KOPT-K1 (cell line): ENCODE data around the gene CKS2.

Source experiments
- H3K27ac ChIP-seq: fragments of 200-600 bp; sonication (generic); 2 replicates; pipeline ENCODE4 v1.5.1; 2016; ENCODE audit warnings: antibody characterized with exemption, mild to moderate bottlenecking, low read depth, low read length; ENCODE audit not compliant: poor library complexity, severe bottlenecking
- H3K36me3 ChIP-seq: fragments of 200-600 bp; sonication (generic); 2 replicates; pipeline ENCODE4 v1.5.1; 2017; ENCODE audit warnings: antibody characterized with exemption, mild to moderate bottlenecking, low read length, moderate library complexity; ENCODE audit not compliant: insufficient read depth
- H3K9me3 ChIP-seq: fragments of 200-600 bp; sonication (generic); 2 replicates; pipeline ENCODE4 v1.5.1; 2017; ENCODE audit warnings: antibody characterized with exemption, low read length, mild to moderate bottlenecking; ENCODE audit not compliant: insufficient read depth, poor library complexity, severe bottlenecking

CKS2 gene

DNA sequence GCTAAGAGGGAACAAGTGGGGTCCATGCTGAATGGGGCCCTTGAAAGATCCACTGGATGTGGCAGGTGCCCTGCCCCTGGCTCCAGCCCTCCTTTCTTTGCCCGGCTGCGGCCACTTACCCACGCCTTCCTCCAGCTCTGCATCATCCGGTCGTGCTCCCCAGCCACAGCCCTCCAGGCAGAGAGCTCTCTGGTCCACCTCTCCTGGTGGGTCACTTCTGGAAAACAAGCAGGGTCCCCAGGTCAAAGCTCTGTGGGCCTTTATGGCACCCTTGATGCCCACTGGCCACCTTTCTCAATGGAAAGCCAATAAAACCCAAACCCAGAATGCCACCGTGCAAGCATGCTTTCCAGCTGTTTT is 52.3 kb downstream of the CKS2 start:
- Histone ChIP-seq H3K9me3 (no peaks in the 10 kb centered on the region), H3K27ac (no peak overlapping the region), H3K36me3 (peaks cover 63% of the 10 kb centered on the region)

DNA sequence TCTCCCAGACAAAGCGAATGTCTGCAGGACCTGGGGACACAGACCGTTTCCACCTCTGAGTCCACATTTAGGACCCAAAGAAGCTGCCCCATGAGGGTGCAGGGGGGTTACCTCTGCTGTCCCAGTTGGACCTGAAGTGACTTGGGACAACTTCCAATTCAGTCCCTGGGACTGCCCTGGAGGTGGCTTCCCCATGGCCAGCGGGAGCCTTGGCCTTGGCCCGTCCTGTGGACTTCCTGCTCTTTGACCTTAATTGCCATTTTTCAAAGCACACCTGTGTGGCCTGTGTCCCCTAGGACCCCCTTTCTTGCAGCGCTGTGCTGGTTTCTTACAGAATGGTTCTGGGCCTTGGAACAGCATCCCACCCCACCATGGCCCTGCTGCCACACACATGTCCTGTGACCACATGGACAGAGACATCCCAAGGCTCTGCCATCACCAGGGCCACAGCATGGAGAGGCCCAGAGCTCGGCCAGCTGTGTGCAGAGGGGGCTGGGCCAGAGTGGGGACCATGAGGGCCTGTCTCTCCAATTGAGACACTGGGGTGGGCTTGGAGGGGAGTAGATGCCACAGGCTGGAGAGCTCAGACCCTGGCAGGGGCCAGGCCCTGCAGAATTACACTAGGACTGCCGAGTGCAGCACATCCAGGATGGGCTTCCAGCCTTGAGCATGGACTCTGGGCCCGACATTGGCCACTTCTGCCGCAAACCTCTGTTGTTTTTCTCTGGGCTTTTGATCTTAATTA is 53.1 kb downstream of the CKS2 start:
- Histone ChIP-seq H3K36me3 (peaks cover 55% of the 10 kb centered on the region), H3K9me3 (no peaks in the 10 kb centered on the region), H3K27ac (no peak overlapping the region)

DNA sequence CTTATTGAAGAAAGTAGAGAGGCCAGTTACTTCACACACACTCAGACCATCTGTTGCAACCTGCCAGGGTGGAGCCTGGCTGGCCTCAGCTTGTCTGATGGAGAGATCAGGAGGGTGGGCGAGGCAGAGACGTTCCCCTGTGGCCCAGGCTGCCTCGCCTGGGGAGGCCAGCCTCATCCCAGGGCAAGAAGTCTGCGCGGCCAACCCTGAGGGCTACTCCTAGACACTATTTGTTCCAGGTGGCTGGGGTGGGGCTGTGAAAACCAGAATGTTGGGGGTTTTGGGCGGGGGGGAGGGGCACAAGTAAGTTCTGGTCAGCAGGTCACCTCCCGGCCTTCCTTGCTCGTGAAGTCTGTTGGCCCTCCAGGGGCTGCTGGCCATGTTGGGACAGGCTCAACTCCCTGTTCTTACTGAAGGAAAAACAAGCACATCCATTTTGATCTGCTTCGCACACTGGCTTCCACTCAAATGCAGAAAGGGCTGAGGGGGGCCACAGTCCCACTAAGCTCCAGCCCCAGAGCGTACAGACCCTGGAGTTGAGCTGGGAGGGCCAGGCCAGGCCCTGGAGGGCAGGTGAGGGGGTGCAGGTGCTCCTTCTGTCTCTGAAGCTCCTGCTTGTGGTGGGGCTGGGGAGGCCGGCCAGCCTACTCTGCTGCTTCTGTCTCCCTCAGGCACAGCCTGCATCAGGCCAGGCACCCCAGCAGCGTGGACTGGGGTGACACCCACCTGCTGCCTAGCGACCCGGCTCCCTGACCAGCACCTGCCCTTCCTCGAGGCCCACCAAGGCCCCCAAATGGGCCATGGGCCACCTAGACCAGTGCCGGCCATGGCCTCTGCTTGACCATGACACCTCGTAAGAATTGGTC is 53.9 kb downstream of the CKS2 start:
- Histone ChIP-seq H3K9me3 (no peaks in the 10 kb centered on the region), H3K36me3 (peaks cover 51% of the 10 kb centered on the region), H3K27ac (no peak overlapping the region)

DNA sequence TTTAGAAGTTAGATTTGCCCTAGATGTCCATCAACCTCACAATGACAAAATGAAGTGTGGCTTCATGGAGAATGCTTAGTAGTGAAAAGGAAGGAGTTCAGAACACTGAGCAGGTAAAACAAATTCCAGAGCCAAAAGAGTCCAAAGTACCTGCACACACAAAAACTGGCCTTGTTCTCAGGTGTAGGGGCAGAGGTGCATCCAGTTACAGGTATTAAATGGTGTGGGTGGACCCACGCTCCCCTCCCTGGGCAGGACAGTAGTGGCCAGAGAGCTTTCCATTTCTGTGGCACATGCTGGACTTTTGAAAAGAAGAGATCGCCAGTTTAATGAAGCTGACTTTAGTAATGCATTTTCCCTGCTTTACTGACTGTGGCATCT is 54.5 kb downstream of the CKS2 start:
- peaks cover 51% of the 10 kb centered on the region for H3K36me3 ChIP-seq
- no peaks in the 10 kb centered on the region for H3K9me3 ChIP-seq
- H3K27ac ChIP-seq: no peak overlapping the region
